SU-DHL-6 (cell line): ENCODE measurements around the gene EMP3.

ENCODE experiments used
- H2AFZ ChIP-seq: fragments of 200-600 bp; sonication (generic); 2 replicates; pipeline ENCODE4 v1.6.1; 2014; ENCODE audit warnings: low read depth, mild to moderate bottlenecking, moderate library complexity, mixed read lengths, antibody characterized with exemption, low read length; ENCODE audit not compliant: severe bottlenecking
- H3F3A ChIP-seq: fragments of 200-600 bp; shearing (Covaris generic); 2 replicates; pipeline ENCODE4 v1.6.0; 2016; ENCODE audit warnings: antibody characterized with exemption, mild to moderate bottlenecking; ENCODE audit not compliant: insufficient read depth
- H3K27ac ChIP-seq: fragments of 200-600 bp; sonication (generic); 2 replicates; pipeline ENCODE4 v1.5.1; 2016; ENCODE audit warnings: low read depth, mild to moderate bottlenecking, low read length, moderate library complexity, mixed read lengths
- H3K27me3 ChIP-seq: fragments of 200-600 bp; sonication (generic), shearing (Covaris generic); 2 replicates; pipeline ENCODE4 v1.6.0; 2014; ENCODE audit warnings: mild to moderate bottlenecking, low read length
- H3K36me3 ChIP-seq: fragments of 200-600 bp; sonication (generic); 2 replicates; pipeline ENCODE4 v1.6.1; 2014; ENCODE audit warnings: mild to moderate bottlenecking, low read length, mixed read lengths
- H3K4me2 ChIP-seq: fragments of 300-600, 200-600 bp; shearing (Covaris generic), sonication (generic); 2 replicates; pipeline ENCODE4 v1.6.0; 2014; ENCODE audit warnings: low read length, low read depth, mild to moderate bottlenecking; ENCODE audit not compliant: poor library complexity, severe bottlenecking
- H3K4me3 ChIP-seq: fragments of 200-600 bp; sonication (generic); 2 replicates; pipeline ENCODE4 v1.5.1; 2014; ENCODE audit warnings: antibody characterized with exemption, low read length, mild to moderate bottlenecking, mixed read lengths; ENCODE audit not compliant: insufficient read depth, poor library complexity, severe bottlenecking
- H3K79me2 ChIP-seq: fragments of 200-600 bp; sonication (generic); 2 replicates; pipeline ENCODE4 v1.6.1; 2014; ENCODE audit warnings: mild to moderate bottlenecking, low read length, moderate library complexity; ENCODE audit not compliant: insufficient read depth
- H3K9ac ChIP-seq: fragments of 200-600 bp; sonication (generic); 2 replicates; pipeline ENCODE4 v1.7.0; 2014; ENCODE audit warnings: mild to moderate bottlenecking, low read length
- H3K9me2 ChIP-seq: fragments of 200-600 bp; sonication (generic); replicated peaks from 2 replicates; pipeline ENCODE4 v1.6.1; 2014; ENCODE audit warnings: low read length; ENCODE audit not compliant: insufficient read depth
- H3K9me3 ChIP-seq: fragments of 200-600 bp; sonication (generic); 2 replicates; pipeline ENCODE4 v1.6.1; 2014; ENCODE audit warnings: low read length, mixed read lengths; ENCODE audit not compliant: insufficient read depth
- H4K20me1 ChIP-seq: fragments of 200-600 bp; sonication (generic); 2 replicates; pipeline ENCODE4 v1.6.1; 2014; ENCODE audit warnings: low read depth, mild to moderate bottlenecking, antibody characterized with exemption, low read length, moderate library complexity, mixed read lengths
- CTCF ChIP-seq: fragments of 200-600 bp; sonication (generic); IDR thresholded peaks from one replicate; pipeline ENCODE4 v1.5.1; 2017; ENCODE audit warnings: antibody characterized with exemption, mild to moderate bottlenecking, low read length, moderate library complexity; ENCODE audit not compliant: insufficient read depth, poor library complexity, severe bottlenecking
- EZH2phosphoT487 ChIP-seq: fragments of 200-600 bp; sonication (generic), shearing (Covaris generic); conservative IDR thresholded peaks from 2 replicates; pipeline ENCODE4 v1.6.1; 2018; ENCODE audit warnings: mild to moderate bottlenecking, antibody characterized with exemption, low read length, moderate library complexity, mixed read lengths

Gene EMP3

GRCh38 chr19:48363500-48363809, 38.1 kb downstream of the EMP3 start:
- peak overlapping the region; percentile 88 for H3K9ac ChIP-seq
- no peaks in the 10 kb centered on the region for H3K27me3 ChIP-seq
- H3K9me3 ChIP-seq: no peaks in the 10 kb centered on the region
- H3K9me2 ChIP-seq: no peaks in the 10 kb centered on the region
- peak overlapping the region; percentile 39 for H2AFZ ChIP-seq
- H3F3A ChIP-seq: peaks cover 4% of the 10 kb centered on the region; the same call in 1 of the 2 replicates
- H3K36me3 ChIP-seq: no peaks in the 10 kb centered on the region
- no peaks in the 10 kb centered on the region for H4K20me1 ChIP-seq
- H3K4me2 ChIP-seq: peak overlapping the region; percentile 86
- H3K79me2 ChIP-seq: no peaks in the 10 kb centered on the region
- TF ChIP-seq CTCF: no peak
- TF ChIP-seq EZH2phosphoT487: no peak
- peak overlapping the region; percentile 81 for H3K27ac ChIP-seq
- peak overlapping the region; percentile 68 for H3K4me3 ChIP-seq

GRCh38 chr19:48363810-48364597, 38.7 kb downstream of the EMP3 start, which contains the start of the genes SYNGR4 and TMEM143:
TSS of gene SYNGR4 (plus strand) at chr19:48364367. CDS start at chr19:48365843, 1,476 bp downstream.
TSS of gene TMEM143 (minus strand) at chr19:48363940. CDS start at chr19:48363920, 20 bp downstream.
- H3K9me3 ChIP-seq: no peaks in the 10 kb centered on the region
- no peaks in the 10 kb centered on the region for H4K20me1 ChIP-seq
- peak within 1 kb of the TSS; percentile 62 for H2AFZ ChIP-seq
- TF ChIP-seq CTCF (no peak), EZH2phosphoT487 (no peak)
- H3K27ac ChIP-seq: peak within 1 kb of the TSS; percentile 81
- H3K9ac ChIP-seq: peak within 1 kb of the TSS; percentile 88
- peak within 1 kb of the TSS; percentile 86 for H3K4me2 ChIP-seq
- no peaks in the 10 kb centered on the region for H3K27me3 ChIP-seq
- peaks cover 4% of the 10 kb centered on the region; the same call in 1 of the 2 replicates for H3F3A ChIP-seq
- no peaks in the 10 kb centered on the region for H3K79me2 ChIP-seq
- H3K9me2 ChIP-seq: no peaks in the 10 kb centered on the region
- H3K4me3 ChIP-seq: peak within 1 kb of the TSS; percentile 68
- H3K36me3 ChIP-seq: no peaks in the 10 kb centered on the region

GRCh38 chr19:48364598-48365348, 39.4 kb downstream of the EMP3 start:
- Histone ChIP-seq H3K9ac (peak overlapping the region; percentile 64), H3K9me2 (no peaks in the 10 kb centered on the region), H3K27me3 (no peaks in the 10 kb centered on the region), H3K27ac (peak overlapping the region; percentile 63), H3F3A (peaks cover 4% of the 10 kb centered on the region; the same call in 1 of the 2 replicates), H4K20me1 (no peaks in the 10 kb centered on the region), H2AFZ (peak overlapping the region; percentile 62), H3K9me3 (no peaks in the 10 kb centered on the region), H3K4me2 (peak overlapping the region; percentile 64), H3K79me2 (no peaks in the 10 kb centered on the region), H3K4me3 (peak overlapping the region; percentile 49), H3K36me3 (no peaks in the 10 kb centered on the region)
- TF ChIP-seq EZH2phosphoT487 (no peak), CTCF (no peak)
